HCT116 (cell line): Measurements from ENCODE around the gene AFDN. TPM values are rescaled to one million over a fixed set of nuclear protein-coding genes. Genes with fewer than 3 reads are reported as not detected.

Source experiments
- ATAC-seq: fragments of 200-7000 bp; cut with Tn5 transposase; 2 replicates; pipeline ENCODE4 v1.9.1; 2020; ENCODE audit warnings: mild to moderate bottlenecking, moderate library complexity
- BruUV-seq: library from RNA; stranded (reverse); fragments of 400-500 nt; replicated peaks from 2 replicates; lab custom pipeline; 2021; lab: Mats Ljungman, UMichigan
- CTCF ChIA-PET: fragments of 300-600 bp; sonication (Branson Sonifier 250); formaldehyde crosslinking; loops from one replicate; lab custom pipeline; 2021; ENCODE audit warnings: antibody characterized with exemption; lab: Charles Lee
- POLR2A ChIA-PET: fragments of 300-600, 350-600 bp; sonication (Branson Sonifier 250); formaldehyde crosslinking; loops from one replicate; lab custom pipeline; 2021; ENCODE audit warnings: antibody characterized with exemption; lab: Charles Lee
- RAD21 ChIA-PET, 2 experiments: fragments of 300-600 bp; sonication (Branson Sonifier 250); formaldehyde crosslinking; loops; one replicate each; lab custom pipeline; 2023; ENCODE audit warnings: low total read pairs in 2 of 2; ENCODE audit not compliant: uncharacterized antibody in 2 of 2, unreplicated experiment in 2 of 2, low non-redundant PET in 1 of 2; lab: Charles Lee
- DNase-seq: peaks from one replicate; pipeline ENCODE4 v3.0.0-alpha.2; 2010; ENCODE audit warnings: low read depth, low spot score
- H2AFZ ChIP-seq: fragments of 200-600 bp; shearing (Covaris generic), sonication (generic); 2 replicates; pipeline ENCODE4 v1.6.1; 2017; ENCODE audit warnings: low read depth, mixed run types, mixed read lengths, antibody characterized with exemption, low read length; ENCODE audit not compliant: poor library complexity, severe bottlenecking
- H3K27ac ChIP-seq: 2 replicates; pipeline ENCODE4 v1.5.1; 2012; ENCODE audit warnings: low read depth, low read length
- H3K27me3 ChIP-seq: fragments of 200-600 bp; sonication (generic); 2 replicates; pipeline ENCODE4 v1.6.1; 2016; ENCODE audit warnings: mixed run types, low read length, mixed read lengths; ENCODE audit not compliant: insufficient read depth
- H3K36me3 ChIP-seq, 2 experiments: fragments of 200-500 bp in 1 of 2; fragments of 200-600 bp in 1 of 2; sonication (Bioruptor generic) in 1 of 2; sonication (generic) in 1 of 2; 2 replicates each; pipeline versions ENCODE4 v1.5.1 to v1.6.1; 2014 to 2016; ENCODE audit warnings: low read length in 2 of 2, inconsistent platforms in 1 of 2, mixed read lengths in 1 of 2, mixed run types in 1 of 2; ENCODE audit not compliant: insufficient read depth in 2 of 2, control insufficient read depth in 1 of 2
- H3K4me1 ChIP-seq, 2 experiments: fragments of 200-600 bp in 1 of 2; sonication (generic) in 1 of 2; 2 replicates each; pipeline versions ENCODE4 v1.5.1 to v1.6.1; 2012 to 2017; ENCODE audit warnings: low read length in 2 of 2, inconsistent platforms in 1 of 2, mild to moderate bottlenecking in 1 of 2, mixed read lengths in 1 of 2, mixed run types in 1 of 2, moderate library complexity in 1 of 2; ENCODE audit not compliant: insufficient read depth in 2 of 2, control insufficient read depth in 1 of 2
- H3K4me2 ChIP-seq: fragments of 200-600 bp; sonication (generic); 2 replicates; pipeline ENCODE4 v1.6.1; 2017; ENCODE audit warnings: mixed run types, low read length, mixed read lengths
- H3K4me3 ChIP-seq, 2 experiments: fragments of 200-600 bp in 1 of 2; sonication (generic) in 1 of 2; replicated peaks in 1 of 2; 2 replicates each; pipeline ENCODE4 v1.5.1; 2011 to 2016; ENCODE audit warnings: low read length in 2 of 2, control low read depth in 1 of 2, low read depth in 1 of 2, mild to moderate bottlenecking in 1 of 2, mixed read lengths in 1 of 2, mixed run types in 1 of 2
- H3K79me2 ChIP-seq: fragments of 200-600 bp; sonication (generic); 2 replicates; pipeline ENCODE4 v1.6.1; 2017; ENCODE audit warnings: mild to moderate bottlenecking, mixed run types, low read length, moderate library complexity, mixed read lengths; ENCODE audit not compliant: insufficient read depth
- H3K9ac ChIP-seq: fragments of 200-600 bp; sonication (generic); 2 replicates; pipeline ENCODE4 v1.6.1; 2016; ENCODE audit warnings: low read length, mixed read lengths
- H3K9me2 ChIP-seq: fragments of 200-600 bp; sonication (generic), shearing (Covaris generic); 2 replicates; pipeline ENCODE4 v1.6.1; 2017; ENCODE audit warnings: mixed run types, mild to moderate bottlenecking, moderate library complexity; ENCODE audit not compliant: insufficient read depth
- H3K9me3 ChIP-seq, 2 experiments: fragments of 200-500 bp in 1 of 2; fragments of 200-600 bp in 1 of 2; sonication (Bioruptor generic) in 1 of 2; sonication (generic) in 1 of 2; 2 replicates each; pipeline ENCODE4 v1.6.1; 2014 to 2017; ENCODE audit warnings: low read length in 2 of 2, mixed read lengths in 2 of 2, inconsistent platforms in 1 of 2, low read depth in 1 of 2, mild to moderate bottlenecking in 1 of 2, mixed run types in 1 of 2, moderate library complexity in 1 of 2; ENCODE audit not compliant: control insufficient read depth in 1 of 2, insufficient read depth in 1 of 2
- H4K20me1 ChIP-seq: fragments of 200-600 bp; sonication (generic), shearing (Covaris generic); 2 replicates; pipeline ENCODE4 v1.6.1; 2017; ENCODE audit warnings: mixed run types, mild to moderate bottlenecking, moderate library complexity; ENCODE audit not compliant: insufficient read depth
- ATF3 ChIP-seq: IDR thresholded peaks from 2 replicates; pipeline ENCODE4 v1.6.1; 2012
- CTCF ChIP-seq, 3 experiments: fragments of 200-600 bp in 1 of 3; sonication (generic) in 1 of 3; IDR thresholded peaks in 2 of 3; conservative IDR thresholded peaks in 1 of 3; 2 replicates each; pipeline ENCODE4 v1.5.1; 2012 to 2017; ENCODE audit warnings: low read depth in 2 of 3, low read length in 2 of 3, antibody characterized with exemption in 1 of 3, borderline replicate concordance in 1 of 3, control low read depth in 1 of 3, mild to moderate bottlenecking in 1 of 3, mixed read lengths in 1 of 3, mixed run types in 1 of 3, moderate library complexity in 1 of 3; ENCODE audit not compliant: insufficient read depth in 1 of 3
- EGR1 ChIP-seq: IDR thresholded peaks from 2 replicates; pipeline ENCODE4 v1.6.1; 2012; ENCODE audit warnings: low read depth
- ELF1 ChIP-seq: IDR thresholded peaks from 2 replicates; pipeline ENCODE4 v1.6.1; 2012; ENCODE audit warnings: low read depth, borderline replicate concordance
- EZH2phosphoT487 ChIP-seq: fragments of 200-600 bp; IDR thresholded peaks from 2 replicates; pipeline ENCODE4 v1.6.1; 2018; ENCODE audit warnings: antibody characterized with exemption, borderline replicate concordance
- JUND ChIP-seq: IDR thresholded peaks from 2 replicates; pipeline ENCODE4 v1.6.1; 2012
- MAX ChIP-seq: IDR thresholded peaks from 2 replicates; pipeline ENCODE4 v1.6.1; 2012
- RAD21 ChIP-seq: IDR thresholded peaks from 2 replicates; pipeline ENCODE4 v1.6.1; 2012; ENCODE audit warnings: low read depth, mild to moderate bottlenecking
- REST ChIP-seq: IDR thresholded peaks from 2 replicates; pipeline ENCODE4 v1.6.1; 2012; ENCODE audit warnings: low read depth
- SRF ChIP-seq: IDR thresholded peaks from 2 replicates; pipeline ENCODE4 v1.6.1; 2012; ENCODE audit warnings: low read depth
- intact Hi-C: fragments of 100-400 bp; cut with micrococcal nuclease; formaldehyde crosslinking; loops from 2 replicates; pipeline ENCODE4 v1.10.0; 2022
- total RNA-seq: library from RNA; stranded (reverse); gene quantifications from one replicate; pipeline ENCODE4 v1.2.1, GENCODE V29; 2021; ENCODE audit not compliant: unreplicated experiment

AFDN gene
- total RNA-seq, 1 experiment from 2014 or later = 59.4 TPM

- intact Hi-C loops = no loop called here
- RAD21 ChIA-PET = no interaction called here
- Histone ChIP-seq H2AFZ (no peak overlapping the region), H3K27ac (no peak overlapping the region), H3K9me3 (no peaks in the 10 kb centered on the region), H3K4me2 (no peak overlapping the region), H3K27me3 (no peaks in the 10 kb centered on the region), H3K9me2 (no peaks in the 10 kb centered on the region), H3K4me3 (no peak overlapping the region), H3K36me3 (no peaks in the 10 kb centered on the region)
- BruUV-seq = no TSS peak
- TF ChIP-seq ELF1 (no peak), SRF (no peak), EGR1 (no peak), EZH2phosphoT487 (no peak), CTCF (IDR thresholded peaks at IDR 0.05 in 2 of 3, conservative IDR thresholded peaks at IDR 0.05 in 1 of 3; ENCODE audit: borderline replicate concordance in 1 of 3, insufficient read depth in 1 of 3, low read depth in 2 of 3, low read length in 2 of 3) (no peak), JUND (no peak), ATF3 (no peak), RAD21 (no peak), REST (no peak), MAX (no peak)
- TF ChIP-seq, all 23 proteins: peak for 0
- no peak overlapping the region for H3K9ac ChIP-seq
- H4K20me1 ChIP-seq = no peaks in the 10 kb centered on the region
- H3K79me2 ChIP-seq = no peaks in the 10 kb centered on the region
- CTCF ChIA-PET = no interaction called here
- DNase-seq (no peak), ATAC-seq (no peak)
- POLR2A ChIA-PET = no interaction called here
- no peaks in the 10 kb centered on the region for H3K4me1 ChIP-seq
These were observed 152.9 kb downstream of the AFDN start for GRCh38 chr6:167979436-167980139.
